Measurements from ENCODE around the gene ALDOA. TPM values are rescaled to one million over a fixed set of nuclear protein-coding genes. Genes with fewer than 3 reads are reported as not detected.
A peak's percentile ranks its signal among the peaks of the same experiment; 100 is the strongest.

Gene ALDOA
- polyA plus RNA-seq, 4 donors: 406 to 1,111 (median 984) TPM

- Histone ChIP-seq H3K9me3 (ENCODE audit: control insufficient read depth in 2 of 2, insufficient read depth in 1 of 2, low read depth in 1 of 2, low read length in 1 of 2) (no peaks in the 10 kb centered on the region), H3K4me1 (ENCODE audit: control insufficient read depth in 3 of 3, insufficient read depth in 2 of 3, low read depth in 1 of 3, low read length in 2 of 3) (peaks cover 0 to 16% (median 4%) of the 10 kb centered on the region in 3 donors), H3K36me3 (ENCODE audit: control insufficient read depth in 3 of 3, insufficient read depth in 2 of 3, low read depth in 1 of 3, low read length in 3 of 3) (peaks cover 0 to 10% (median 0%) of the 10 kb centered on the region in 3 donors), H3K27ac (ENCODE audit: low read depth in 1 of 3, low read length in 2 of 3) (no peak overlapping the region), H3K27me3 (ENCODE audit: control insufficient read depth in 3 of 3, insufficient read depth in 3 of 3, low read length in 3 of 3) (no peaks in the 10 kb centered on the region), H3K4me3 (ENCODE audit: low read depth in 1 of 3, low read length in 3 of 3) (no peak overlapping the region)
- DNase-seq (no peak), FAIRE-seq (no peak)
- 59 to 81% (median 67%) methylated on average over 2 of the region's 2 CpGs for whole genome bisulfite sequencing, 3 donors
Observed at GRCh38 chr16:30060836-30061554, 4.6 kb upstream of the ALDOA start.

- peak overlapping the region in 1 of 3 donors; percentile 100 for H3K4me3 ChIP-seq (ENCODE audit: low read depth in 1 of 3, low read length in 3 of 3)
- H3K9me3 ChIP-seq (ENCODE audit: control insufficient read depth in 2 of 2, insufficient read depth in 1 of 2, low read depth in 1 of 2, low read length in 1 of 2): no peaks in the 10 kb centered on the region
- DNase-seq: no peak
- no peaks in the 10 kb centered on the region for H3K27me3 ChIP-seq (ENCODE audit: control insufficient read depth in 3 of 3, insufficient read depth in 3 of 3, low read length in 3 of 3)
- peaks cover 0 to 32% (median 6%) of the 10 kb centered on the region in 3 donors for H3K4me1 ChIP-seq (ENCODE audit: control insufficient read depth in 3 of 3, insufficient read depth in 2 of 3, low read depth in 1 of 3, low read length in 2 of 3)
- H3K36me3 ChIP-seq (ENCODE audit: control insufficient read depth in 3 of 3, insufficient read depth in 2 of 3, low read depth in 1 of 3, low read length in 3 of 3): peaks cover 0 to 32% (median 5%) of the 10 kb centered on the region in 3 donors
- FAIRE-seq: no peak
- peak overlapping the region; percentile 52 to 100 (median 99) for H3K27ac ChIP-seq (ENCODE audit: low read depth in 1 of 3, low read length in 2 of 3)
- WGBS, 3 donors: 66 to 79% (median 75%) methylated on average over 12 of the region's 12 CpGs
Observed at GRCh38 chr16:30063278-30063892, 2.2 kb upstream of the ALDOA start.

GRCh38 chr16:30063893-30064728 lies 1.4 kb upstream of the ALDOA start:
- no peak for FAIRE-seq
- Histone ChIP-seq H3K9me3 (ENCODE audit: control insufficient read depth in 2 of 2, insufficient read depth in 1 of 2, low read depth in 1 of 2, low read length in 1 of 2) (no peaks in the 10 kb centered on the region), H3K36me3 (ENCODE audit: control insufficient read depth in 3 of 3, insufficient read depth in 2 of 3, low read depth in 1 of 3, low read length in 3 of 3) (peaks cover 7 to 36% (median 12%) of the 10 kb centered on the region in 3 donors), H3K27ac (ENCODE audit: low read depth in 1 of 3, low read length in 2 of 3) (peak overlapping the region; percentile 93 to 100 (median 99)), H3K27me3 (ENCODE audit: control insufficient read depth in 3 of 3, insufficient read depth in 3 of 3, low read length in 3 of 3) (no peaks in the 10 kb centered on the region), H3K4me1 (ENCODE audit: control insufficient read depth in 3 of 3, insufficient read depth in 2 of 3, low read depth in 1 of 3, low read length in 2 of 3) (peaks cover 0 to 33% (median 6%) of the 10 kb centered on the region in 3 donors), H3K4me3 (ENCODE audit: low read depth in 1 of 3, low read length in 3 of 3) (peak overlapping the region; percentile 67 to 100 (median 76))
- WGBS, 3 donors: 5 to 9% (median 5%) methylated on average over 27 of the region's 27 CpGs
- DNase-seq: peak; percentile 52 to 69

- peak overlapping the region; percentile 93 to 100 (median 99) for H3K27ac ChIP-seq (ENCODE audit: low read depth in 1 of 3, low read length in 2 of 3)
- H3K4me3 ChIP-seq (ENCODE audit: low read depth in 1 of 3, low read length in 3 of 3): peak overlapping the region; percentile 67 to 100 (median 76)
- no peak for FAIRE-seq
- peaks cover 0 to 35% (median 6%) of the 10 kb centered on the region in 3 donors for H3K4me1 ChIP-seq (ENCODE audit: control insufficient read depth in 3 of 3, insufficient read depth in 2 of 3, low read depth in 1 of 3, low read length in 2 of 3)
- no peaks in the 10 kb centered on the region for H3K27me3 ChIP-seq (ENCODE audit: control insufficient read depth in 3 of 3, insufficient read depth in 3 of 3, low read length in 3 of 3)
- no peaks in the 10 kb centered on the region for H3K9me3 ChIP-seq (ENCODE audit: control insufficient read depth in 2 of 2, insufficient read depth in 1 of 2, low read depth in 1 of 2, low read length in 1 of 2)
- DNase-seq: no peak
- 0 to 1% (median 0%) methylated on average over 23 to 25 of the region's 25 CpGs for WGBS, 3 donors
- peaks cover 13 to 38% (median 18%) of the 10 kb centered on the region in 3 donors for H3K36me3 ChIP-seq (ENCODE audit: control insufficient read depth in 3 of 3, insufficient read depth in 2 of 3, low read depth in 1 of 3, low read length in 3 of 3)
Observed at GRCh38 chr16:30064729-30065101, 845 bp upstream of the ALDOA start.

- Histone ChIP-seq H3K27ac (ENCODE audit: low read depth in 1 of 3, low read length in 2 of 3) (peak overlapping the region; percentile 84 to 100 (median 98)), H3K4me1 (ENCODE audit: control insufficient read depth in 3 of 3, insufficient read depth in 2 of 3, low read depth in 1 of 3, low read length in 2 of 3) (peaks cover 0 to 36% (median 6%) of the 10 kb centered on the region in 3 donors), H3K9me3 (ENCODE audit: control insufficient read depth in 2 of 2, insufficient read depth in 1 of 2, low read depth in 1 of 2, low read length in 1 of 2) (no peaks in the 10 kb centered on the region), H3K4me3 (ENCODE audit: low read depth in 1 of 3, low read length in 3 of 3) (peak overlapping the region; percentile 85 to 100 (median 92)), H3K36me3 (ENCODE audit: control insufficient read depth in 3 of 3, insufficient read depth in 2 of 3, low read depth in 1 of 3, low read length in 3 of 3) (peaks cover 15 to 50% (median 29%) of the 10 kb centered on the region in 3 donors), H3K27me3 (ENCODE audit: control insufficient read depth in 3 of 3, insufficient read depth in 3 of 3, low read length in 3 of 3) (no peaks in the 10 kb centered on the region)
- DNase-seq (peak in 1 of 2 donors; percentile 43), FAIRE-seq (no peak)
- 0 to 1% (median 0%) methylated on average over 42 to 44 of the region's 44 CpGs for WGBS, 3 donors
Observed at GRCh38 chr16:30065943-30066760, 592 bp downstream of the ALDOA start.

GRCh38 chr16:30066761-30067583 lies 1.4 kb downstream of the ALDOA start:
- Histone ChIP-seq H3K27ac (ENCODE audit: low read depth in 1 of 3, low read length in 2 of 3) (peak overlapping the region; percentile 84 to 100 (median 98)), H3K36me3 (ENCODE audit: control insufficient read depth in 3 of 3, insufficient read depth in 2 of 3, low read depth in 1 of 3, low read length in 3 of 3) (peaks cover 19 to 58% (median 29%) of the 10 kb centered on the region in 3 donors)
- FAIRE-seq: no peak

GRCh38 chr16:30067584-30067916 lies 2.0 kb downstream of the ALDOA start:
- FAIRE-seq (no peak), DNase-seq (no peak)
- no peaks in the 10 kb centered on the region for H3K9me3 ChIP-seq (ENCODE audit: control insufficient read depth in 2 of 2, insufficient read depth in 1 of 2, low read depth in 1 of 2, low read length in 1 of 2)
- H3K4me3 ChIP-seq (ENCODE audit: low read depth in 1 of 3, low read length in 3 of 3): peak overlapping the region in 1 of 3 donors; percentile 85
- H3K4me1 ChIP-seq (ENCODE audit: control insufficient read depth in 3 of 3, insufficient read depth in 2 of 3, low read depth in 1 of 3, low read length in 2 of 3): peaks cover 0 to 36% (median 6%) of the 10 kb centered on the region in 3 donors
- H3K27ac ChIP-seq (ENCODE audit: low read depth in 1 of 3, low read length in 2 of 3): peak overlapping the region in 1 of 3 donors; percentile 3
- 48 to 67% (median 53%) methylated on average over 6 of the region's 6 CpGs for WGBS, 3 donors
- peaks cover 19 to 64% (median 32%) of the 10 kb centered on the region in 3 donors for H3K36me3 ChIP-seq (ENCODE audit: control insufficient read depth in 3 of 3, insufficient read depth in 2 of 3, low read depth in 1 of 3, low read length in 3 of 3)
- H3K27me3 ChIP-seq (ENCODE audit: control insufficient read depth in 3 of 3, insufficient read depth in 3 of 3, low read length in 3 of 3): no peaks in the 10 kb centered on the region

More at GRCh38 chr16:30066761-30067583, 1.4 kb downstream of the ALDOA start:
- H3K4me3 ChIP-seq (ENCODE audit: low read depth in 1 of 3, low read length in 3 of 3): peak overlapping the region; percentile 85 to 100 (median 92)
- no peaks in the 10 kb centered on the region for H3K27me3 ChIP-seq (ENCODE audit: control insufficient read depth in 3 of 3, insufficient read depth in 3 of 3, low read length in 3 of 3)
- WGBS, 3 donors: 19 to 45% (median 28%) methylated on average over 21 of the region's 21 CpGs
- DNase-seq: peak; percentile 32 to 40
- no peaks in the 10 kb centered on the region for H3K9me3 ChIP-seq (ENCODE audit: control insufficient read depth in 2 of 2, insufficient read depth in 1 of 2, low read depth in 1 of 2, low read length in 1 of 2)
- peaks cover 0 to 36% (median 6%) of the 10 kb centered on the region in 3 donors for H3K4me1 ChIP-seq (ENCODE audit: control insufficient read depth in 3 of 3, insufficient read depth in 2 of 3, low read depth in 1 of 3, low read length in 2 of 3)

All from small intestine (tissue), 7 donors.